Nephron progenitor cell (in vitro differentiated cells): ENCODE results near the gene PTBP3.
A peak's percentile ranks its signal among the peaks of the same experiment; 100 is the strongest.

Experiments used
- DNase-seq: peaks from one replicate; pipeline ENCODE4 v3.0.0; 2021
- H3K27ac Mint-ChIP-seq: 2 replicates; pipeline ENCODE4 v1.8.0; 2021; ENCODE audit warnings: mild to moderate bottlenecking, moderate library complexity, mixed read lengths
- H3K27me3 Mint-ChIP-seq: 2 replicates; pipeline ENCODE4 v1.8.0; 2021; ENCODE audit warnings: mild to moderate bottlenecking, low read depth, mixed read lengths; ENCODE audit not compliant: poor library complexity
- H3K36me3 Mint-ChIP-seq: 2 replicates; pipeline ENCODE4 v1.8.0; 2021; ENCODE audit warnings: low read depth, mixed read lengths
- H3K4me1 Mint-ChIP-seq: 2 replicates; pipeline ENCODE4 v1.8.0; 2021; ENCODE audit warnings: mixed read lengths
- H3K4me3 Mint-ChIP-seq: 2 replicates; pipeline ENCODE4 v1.8.0; 2021; ENCODE audit warnings: mild to moderate bottlenecking, moderate library complexity, mixed read lengths
- H3K9me3 Mint-ChIP-seq: 2 replicates; pipeline ENCODE4 v1.8.0; 2021; ENCODE audit warnings: mild to moderate bottlenecking, moderate library complexity, mixed read lengths
- CTCF ChIP-seq: fragments of 200-600 bp; sonication (generic); IDR thresholded peaks from 2 replicates; pipeline ENCODE4 v1.5.0; 2021; ENCODE audit warnings: antibody characterized with exemption

Gene PTBP3

DNA sequence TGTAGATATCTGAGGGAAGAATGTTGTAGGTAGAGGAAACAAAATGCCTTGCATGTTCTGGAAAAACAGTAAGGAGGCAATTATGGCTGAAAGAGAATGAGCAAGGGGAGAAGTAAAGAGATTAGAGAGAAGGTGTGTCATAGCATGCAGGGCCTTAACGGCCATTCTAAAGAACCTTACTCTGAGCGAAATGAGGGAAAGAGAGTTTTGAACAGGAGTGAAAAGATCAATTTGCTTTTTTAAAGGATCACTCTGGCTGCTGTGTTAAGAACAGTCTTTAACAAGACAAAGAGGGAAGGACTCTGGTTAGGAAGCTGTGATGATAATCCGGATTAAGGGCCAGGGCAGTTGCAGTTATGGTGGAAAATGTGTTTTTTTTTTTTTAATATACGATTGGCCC lies 22.6 kb downstream of the PTBP3 start:
- no peaks in the 10 kb centered on the region for H3K27me3 Mint-ChIP-seq
- peaks cover 29% of the 10 kb centered on the region for H3K36me3 Mint-ChIP-seq
- H3K4me1 Mint-ChIP-seq, result peaks cover 18% of the 10 kb centered on the region
- H3K4me3 Mint-ChIP-seq, result no peak overlapping the region
- H3K9me3 Mint-ChIP-seq, result peaks cover 11% of the 10 kb centered on the region
- no peak for DNase-seq
- no peak for TF ChIP-seq CTCF
- peak overlapping the region; percentile 3 for H3K27ac Mint-ChIP-seq

- no peak for DNase-seq
- H3K9me3 Mint-ChIP-seq, result no peaks in the 10 kb centered on the region
- peaks cover 18% of the 10 kb centered on the region for H3K4me1 Mint-ChIP-seq
- peaks cover 11% of the 10 kb centered on the region for H3K36me3 Mint-ChIP-seq
- TF ChIP-seq CTCF, result no peak
- H3K4me3 Mint-ChIP-seq, result no peak overlapping the region
- H3K27ac Mint-ChIP-seq, result peak overlapping the region; percentile 43
- no peaks in the 10 kb centered on the region for H3K27me3 Mint-ChIP-seq
Measured at GRCh38 chr9:112308588-112308987, 24.8 kb downstream of the PTBP3 start.

DNA sequence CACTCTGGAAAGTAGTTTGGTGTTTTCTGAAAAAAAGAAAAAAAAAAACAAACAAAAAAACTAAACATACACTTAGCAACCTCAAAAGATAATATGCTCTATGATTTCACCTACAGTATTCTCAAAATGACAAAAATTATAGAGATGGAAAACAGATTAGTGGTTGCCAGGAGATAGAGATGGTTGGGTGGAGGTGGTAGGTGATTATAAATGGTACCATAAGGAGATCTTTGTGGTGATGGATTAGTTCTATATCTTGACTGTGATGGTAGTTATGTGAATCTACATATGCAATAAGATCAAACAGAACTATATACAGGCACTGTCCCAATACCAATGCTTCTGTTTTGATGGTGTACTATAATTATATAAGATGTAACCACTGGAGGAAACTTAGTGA lies 32.0 kb downstream of the PTBP3 start:
- no peak for TF ChIP-seq CTCF
- H3K4me1 Mint-ChIP-seq, result peaks cover 3% of the 10 kb centered on the region
- H3K27ac Mint-ChIP-seq, result no peak overlapping the region
- no peak overlapping the region for H3K4me3 Mint-ChIP-seq
- DNase-seq, result no peak
- no peaks in the 10 kb centered on the region for H3K9me3 Mint-ChIP-seq
- peaks cover 37% of the 10 kb centered on the region for H3K36me3 Mint-ChIP-seq
- H3K27me3 Mint-ChIP-seq, result no peaks in the 10 kb centered on the region

GRCh38 chr9:112299514-112299913 lies 33.9 kb downstream of the PTBP3 start:
- H3K4me3 Mint-ChIP-seq, result no peak overlapping the region
- no peaks in the 10 kb centered on the region for H3K27me3 Mint-ChIP-seq
- no peak for DNase-seq
- peak overlapping the region; percentile 40 for H3K27ac Mint-ChIP-seq
- peaks cover 48% of the 10 kb centered on the region for H3K36me3 Mint-ChIP-seq
- H3K9me3 Mint-ChIP-seq, result no peaks in the 10 kb centered on the region
- H3K4me1 Mint-ChIP-seq, result peaks cover 14% of the 10 kb centered on the region
- no peak for TF ChIP-seq CTCF

DNA sequence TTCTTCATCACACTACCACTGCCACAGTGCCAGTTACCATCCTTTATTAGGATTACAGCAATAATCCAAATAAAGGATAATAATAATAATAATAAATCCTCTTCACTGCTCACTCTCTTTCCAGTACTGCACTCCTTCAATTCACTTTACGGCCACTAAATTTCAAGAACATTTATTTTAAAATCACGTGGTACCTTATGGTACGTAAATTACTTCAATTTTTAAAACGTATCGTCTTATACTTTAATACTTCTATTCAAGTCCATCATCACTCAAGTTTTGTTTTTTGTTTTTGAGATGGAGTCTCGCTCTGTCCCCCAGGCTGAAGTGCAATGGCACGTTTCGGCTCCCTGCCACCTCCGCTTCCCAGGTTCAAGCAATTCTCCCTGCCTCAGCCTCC lies 36.5 kb downstream of the PTBP3 start:
- no peak for DNase-seq
- Mint-ChIP-seq H3K27me3 (no peaks in the 10 kb centered on the region), H3K4me3 (no peak overlapping the region), H3K4me1 (peaks cover 14% of the 10 kb centered on the region), H3K9me3 (peaks cover 9% of the 10 kb centered on the region), H3K27ac (peak overlapping the region; percentile 30), H3K36me3 (peaks cover 65% of the 10 kb centered on the region)
- no peak for TF ChIP-seq CTCF

GRCh38 chr9:112295174-112295573 lies 38.2 kb downstream of the PTBP3 start:
- TF ChIP-seq CTCF, result no peak
- DNase-seq, result no peak
- Mint-ChIP-seq H3K4me1 (peaks cover 14% of the 10 kb centered on the region), H3K9me3 (peaks cover 20% of the 10 kb centered on the region), H3K27ac (no peak overlapping the region), H3K36me3 (peaks cover 73% of the 10 kb centered on the region), H3K27me3 (no peaks in the 10 kb centered on the region), H3K4me3 (no peak overlapping the region)
